Gastroesophageal sphincter (tissue), 3 donors: ENCODE data around the gene HNF1B.

ENCODE experiments used
- EP300 ChIP-seq: sonication (generic); formaldehyde crosslinking; IDR thresholded peaks from one replicate; pipeline ENCODE4 v1.6.1; 2017; ENCODE audit warnings: antibody characterized with exemption, mild to moderate bottlenecking
- POLR2AphosphoS5 ChIP-seq: sonication (generic); formaldehyde crosslinking; IDR thresholded peaks from one replicate; pipeline ENCODE4 v1.6.1; 2017; ENCODE audit warnings: antibody characterized with exemption
- TF ChIP-seq, protein P1 (sequence below), 4 experiments: fragments of 200-600 bp in 2 of 4; fragments of 450-650 bp in 2 of 4; sonication (generic) in 1 of 4; IDR thresholded peaks; one replicate each; pipeline ENCODE4 v1.5.1; 2017 to 2019; ENCODE audit warnings: antibody characterized with exemption in 4 of 4, mild to moderate bottlenecking in 2 of 4, moderate library complexity in 2 of 4

DNA sequence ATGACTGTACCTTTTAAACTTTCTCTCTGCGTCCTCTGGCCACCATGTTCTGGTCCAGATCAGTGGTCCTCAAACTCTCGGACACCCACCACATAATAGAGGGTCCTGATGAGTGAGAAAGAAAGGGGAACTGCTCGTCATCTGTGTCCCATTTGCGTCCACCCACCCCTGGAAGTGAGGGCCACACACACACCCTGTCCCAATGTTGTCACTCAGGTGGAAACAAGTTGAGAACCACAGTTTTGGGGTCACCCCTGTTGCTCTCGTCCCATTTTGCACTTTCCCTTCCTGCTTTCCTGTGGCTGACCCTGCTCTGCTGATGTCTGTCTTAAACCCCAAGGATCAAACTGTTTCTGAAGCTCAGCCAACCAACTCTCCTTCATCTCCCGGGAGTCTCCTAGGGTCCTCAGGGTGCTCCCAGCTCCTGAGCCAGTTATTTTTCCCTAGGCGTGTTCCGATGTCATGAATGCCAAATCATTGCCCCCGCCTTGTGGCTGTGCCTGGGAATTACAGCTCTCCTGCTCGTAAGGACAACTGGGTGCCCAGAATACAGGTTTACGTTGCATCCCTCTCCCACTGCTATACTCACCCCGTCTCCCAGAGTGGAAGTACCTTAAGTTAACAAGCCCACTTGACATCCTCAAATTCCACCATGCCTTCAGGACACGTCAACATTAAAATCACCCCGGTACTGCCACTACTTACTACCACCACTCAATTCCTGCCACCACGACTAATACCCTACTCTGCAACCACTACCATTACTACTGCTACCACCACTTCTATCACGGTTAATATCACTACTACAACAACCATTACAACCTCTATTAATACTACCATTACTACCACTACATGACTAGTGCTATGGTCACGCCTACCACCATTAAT lies 26.0 kb upstream of the HNF1B start:
- TF ChIP-seq POLR2AphosphoS5 = no peak
- TF ChIP-seq EP300 = no peak
- TF ChIP-seq, protein P1, sequence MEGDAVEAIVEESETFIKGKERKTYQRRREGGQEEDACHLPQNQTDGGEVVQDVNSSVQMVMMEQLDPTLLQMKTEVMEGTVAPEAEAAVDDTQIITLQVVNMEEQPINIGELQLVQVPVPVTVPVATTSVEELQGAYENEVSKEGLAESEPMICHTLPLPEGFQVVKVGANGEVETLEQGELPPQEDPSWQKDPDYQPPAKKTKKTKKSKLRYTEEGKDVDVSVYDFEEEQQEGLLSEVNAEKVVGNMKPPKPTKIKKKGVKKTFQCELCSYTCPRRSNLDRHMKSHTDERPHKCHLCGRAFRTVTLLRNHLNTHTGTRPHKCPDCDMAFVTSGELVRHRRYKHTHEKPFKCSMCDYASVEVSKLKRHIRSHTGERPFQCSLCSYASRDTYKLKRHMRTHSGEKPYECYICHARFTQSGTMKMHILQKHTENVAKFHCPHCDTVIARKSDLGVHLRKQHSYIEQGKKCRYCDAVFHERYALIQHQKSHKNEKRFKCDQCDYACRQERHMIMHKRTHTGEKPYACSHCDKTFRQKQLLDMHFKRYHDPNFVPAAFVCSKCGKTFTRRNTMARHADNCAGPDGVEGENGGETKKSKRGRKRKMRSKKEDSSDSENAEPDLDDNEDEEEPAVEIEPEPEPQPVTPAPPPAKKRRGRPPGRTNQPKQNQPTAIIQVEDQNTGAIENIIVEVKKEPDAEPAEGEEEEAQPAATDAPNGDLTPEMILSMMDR (IDR thresholded peaks at IDR 0.05) = peak in 3 of 4 experiments; percentile 10 to 54 (median 38)
